Nephron progenitor cell (in vitro differentiated cells): ENCODE results near the gene TFG.

Experiments
- DNase-seq: peaks from one replicate; pipeline ENCODE4 v3.0.0; 2021
- H3K27ac Mint-ChIP-seq: 2 replicates; pipeline ENCODE4 v1.8.0; 2021; ENCODE audit warnings: mild to moderate bottlenecking, moderate library complexity, mixed read lengths
- H3K27me3 Mint-ChIP-seq: 2 replicates; pipeline ENCODE4 v1.8.0; 2021; ENCODE audit warnings: mild to moderate bottlenecking, low read depth, mixed read lengths; ENCODE audit not compliant: poor library complexity
- H3K36me3 Mint-ChIP-seq: 2 replicates; pipeline ENCODE4 v1.8.0; 2021; ENCODE audit warnings: low read depth, mixed read lengths
- H3K4me1 Mint-ChIP-seq: 2 replicates; pipeline ENCODE4 v1.8.0; 2021; ENCODE audit warnings: mixed read lengths
- H3K4me3 Mint-ChIP-seq: 2 replicates; pipeline ENCODE4 v1.8.0; 2021; ENCODE audit warnings: mild to moderate bottlenecking, moderate library complexity, mixed read lengths
- H3K9me3 Mint-ChIP-seq: 2 replicates; pipeline ENCODE4 v1.8.0; 2021; ENCODE audit warnings: mild to moderate bottlenecking, moderate library complexity, mixed read lengths
- CTCF ChIP-seq: fragments of 200-600 bp; sonication (generic); IDR thresholded peaks from 2 replicates; pipeline ENCODE4 v1.5.0; 2021; ENCODE audit warnings: antibody characterized with exemption

Gene TFG

GRCh38 chr3:100753846-100754245, 44.6 kb downstream of the TFG start:
- Mint-ChIP-seq H3K4me3 (no peak overlapping the region), H3K27ac (peak overlapping the region; percentile 89), H3K36me3 (peaks cover 44% of the 10 kb centered on the region), H3K27me3 (no peaks in the 10 kb centered on the region), H3K4me1 (peaks cover 7% of the 10 kb centered on the region), H3K9me3 (no peaks in the 10 kb centered on the region)
- TF ChIP-seq CTCF, result no peak
- DNase-seq, result no peak

GRCh38 chr3:100754563-100755334, 45.5 kb downstream of the TFG start:
- Mint-ChIP-seq H3K27ac (no peak overlapping the region), H3K4me1 (peaks cover 7% of the 10 kb centered on the region), H3K36me3 (peaks cover 39% of the 10 kb centered on the region), H3K27me3 (no peaks in the 10 kb centered on the region), H3K9me3 (no peaks in the 10 kb centered on the region), H3K4me3 (no peak overlapping the region)
- TF ChIP-seq CTCF, result no peak
- DNase-seq, result no peak

- no peak for TF ChIP-seq CTCF
- peaks cover 32% of the 10 kb centered on the region for H3K36me3 Mint-ChIP-seq
- no peak overlapping the region for H3K4me3 Mint-ChIP-seq
- H3K27me3 Mint-ChIP-seq, result no peaks in the 10 kb centered on the region
- H3K27ac Mint-ChIP-seq, result no peak overlapping the region
- DNase-seq, result no peak
- peaks cover 7% of the 10 kb centered on the region for H3K4me1 Mint-ChIP-seq
- H3K9me3 Mint-ChIP-seq, result no peaks in the 10 kb centered on the region
These were observed 47.1 kb downstream of the TFG start for GRCh38 chr3:100756441-100756840.

- TF ChIP-seq CTCF, result no peak
- Mint-ChIP-seq H3K4me3 (no peak overlapping the region), H3K27me3 (peaks cover 2% of the 10 kb centered on the region), H3K36me3 (peaks cover 13% of the 10 kb centered on the region), H3K9me3 (no peaks in the 10 kb centered on the region), H3K4me1 (peaks cover under 1% of the 10 kb centered on the region), H3K27ac (no peak overlapping the region)
- no peak for DNase-seq
These were observed 49.9 kb downstream of the TFG start for GRCh38 chr3:100759159-100759558.

GRCh38 chr3:100759950-100760349, 50.7 kb downstream of the TFG start:
- Mint-ChIP-seq H3K36me3 (peaks cover 12% of the 10 kb centered on the region), H3K9me3 (no peaks in the 10 kb centered on the region), H3K4me1 (no peaks in the 10 kb centered on the region), H3K27ac (no peak overlapping the region), H3K27me3 (peaks cover 2% of the 10 kb centered on the region), H3K4me3 (no peak overlapping the region)
- no peak for DNase-seq
- no peak for TF ChIP-seq CTCF

- no peak for DNase-seq
- Mint-ChIP-seq H3K9me3 (no peaks in the 10 kb centered on the region), H3K36me3 (peaks cover 9% of the 10 kb centered on the region), H3K27me3 (peaks cover 2% of the 10 kb centered on the region), H3K4me1 (no peaks in the 10 kb centered on the region), H3K4me3 (no peak overlapping the region), H3K27ac (no peak overlapping the region)
- no peak for TF ChIP-seq CTCF
These were observed 51.1 kb downstream of the TFG start for GRCh38 chr3:100760377-100760776.
